ENCODE data around the gene TXNRD2.

TXNRD2 gene

DNA sequence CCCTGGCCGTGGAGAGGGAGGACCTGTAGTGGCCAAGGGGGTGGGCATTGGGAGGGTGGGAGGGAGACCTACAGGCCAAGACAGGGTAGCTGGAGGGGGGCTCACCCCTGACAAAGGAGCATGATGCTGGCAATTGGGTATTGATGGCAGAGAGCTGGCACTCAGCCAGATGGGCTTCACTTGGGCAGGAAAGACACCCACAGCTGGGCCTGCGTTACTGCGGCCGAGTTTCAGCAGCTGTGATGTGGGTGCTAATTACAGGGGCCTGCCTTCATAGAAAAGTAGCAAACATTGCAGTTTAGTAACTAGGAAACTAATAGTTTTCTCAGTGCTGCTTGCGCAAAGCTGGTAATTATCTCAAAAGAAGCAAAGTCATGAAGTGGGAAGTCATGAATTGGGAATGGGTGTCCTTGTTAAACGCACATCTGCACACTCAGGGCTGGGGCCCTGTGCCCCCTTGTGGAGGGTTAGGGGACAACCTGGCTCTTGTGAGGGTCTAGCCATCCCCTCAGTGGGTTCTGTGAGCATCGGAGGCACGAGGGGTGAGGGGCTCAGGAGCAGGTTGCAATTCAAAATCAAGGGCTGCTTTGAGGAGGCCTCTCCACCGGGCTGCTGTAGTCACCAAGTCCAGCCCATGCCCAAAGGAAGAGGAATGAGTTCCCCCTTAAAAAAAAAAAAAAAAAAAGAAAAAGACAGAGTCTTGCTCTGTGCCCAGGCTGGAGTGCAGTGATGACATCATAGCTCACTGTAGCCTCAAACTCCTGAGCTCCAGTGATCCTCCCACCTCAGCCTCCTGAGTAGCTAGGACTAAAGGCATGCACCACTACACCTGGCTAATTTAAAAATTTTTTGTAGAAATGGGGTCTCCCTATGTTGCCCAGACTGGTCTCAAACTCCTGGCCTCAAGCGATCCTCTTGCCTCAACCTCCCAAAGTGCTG lies 24.4 kb upstream of the TXNRD2 start:
- no peak overlapping the region for H3K27ac ChIP-seq
- no peaks in the 10 kb centered on the region for H3K9me3 ChIP-seq
- no peak overlapping the region for H3K4me3 ChIP-seq (ENCODE audit: low read depth in 1 of 2, low read length in 1 of 2)
- H3K27me3 ChIP-seq: no peaks in the 10 kb centered on the region
- peaks cover 0 to 5% of the 10 kb centered on the region in 2 experiments for H3K4me1 ChIP-seq (ENCODE audit: control insufficient read depth in 1 of 2, insufficient read depth in 1 of 2, low read depth in 1 of 2, low read length in 1 of 2)
- TF ChIP-seq, protein P1, sequence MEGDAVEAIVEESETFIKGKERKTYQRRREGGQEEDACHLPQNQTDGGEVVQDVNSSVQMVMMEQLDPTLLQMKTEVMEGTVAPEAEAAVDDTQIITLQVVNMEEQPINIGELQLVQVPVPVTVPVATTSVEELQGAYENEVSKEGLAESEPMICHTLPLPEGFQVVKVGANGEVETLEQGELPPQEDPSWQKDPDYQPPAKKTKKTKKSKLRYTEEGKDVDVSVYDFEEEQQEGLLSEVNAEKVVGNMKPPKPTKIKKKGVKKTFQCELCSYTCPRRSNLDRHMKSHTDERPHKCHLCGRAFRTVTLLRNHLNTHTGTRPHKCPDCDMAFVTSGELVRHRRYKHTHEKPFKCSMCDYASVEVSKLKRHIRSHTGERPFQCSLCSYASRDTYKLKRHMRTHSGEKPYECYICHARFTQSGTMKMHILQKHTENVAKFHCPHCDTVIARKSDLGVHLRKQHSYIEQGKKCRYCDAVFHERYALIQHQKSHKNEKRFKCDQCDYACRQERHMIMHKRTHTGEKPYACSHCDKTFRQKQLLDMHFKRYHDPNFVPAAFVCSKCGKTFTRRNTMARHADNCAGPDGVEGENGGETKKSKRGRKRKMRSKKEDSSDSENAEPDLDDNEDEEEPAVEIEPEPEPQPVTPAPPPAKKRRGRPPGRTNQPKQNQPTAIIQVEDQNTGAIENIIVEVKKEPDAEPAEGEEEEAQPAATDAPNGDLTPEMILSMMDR (IDR thresholded peaks at IDR 0.05): no peak
- peaks cover 47% of the 10 kb centered on the region for H3K36me3 ChIP-seq

DNA sequence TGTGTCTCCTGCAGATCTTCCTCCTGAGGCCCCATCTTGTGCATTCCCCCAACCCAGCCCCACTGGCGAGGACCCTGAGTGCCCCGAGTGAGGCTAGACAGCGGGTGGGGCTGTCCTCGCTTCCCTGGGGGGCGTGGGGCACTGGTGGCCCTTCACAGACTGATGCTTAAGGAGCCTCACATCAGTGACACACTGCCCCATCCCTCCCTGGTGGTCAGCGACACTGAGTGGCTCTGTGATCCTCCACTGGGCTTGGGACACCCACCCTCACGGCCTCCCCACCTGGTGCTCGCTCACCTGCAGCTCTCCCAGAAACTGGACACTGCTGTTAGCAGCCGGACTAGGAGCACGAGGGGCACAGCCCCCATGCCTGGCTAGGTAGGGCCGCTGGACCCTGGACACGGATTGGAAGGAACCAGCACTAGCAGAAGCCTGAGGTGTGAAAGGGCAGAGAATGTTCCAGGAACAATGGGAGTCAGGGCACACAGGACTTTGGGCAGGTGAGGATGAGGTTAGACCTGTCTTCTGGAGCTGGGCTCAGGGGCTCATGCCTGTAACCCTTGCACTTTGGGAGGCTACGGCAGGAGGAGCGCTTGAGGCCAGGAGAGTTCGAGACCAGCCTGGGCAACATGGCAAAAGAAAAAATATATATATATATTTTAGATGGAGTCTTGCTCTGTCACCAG lies 23.2 kb upstream of the TXNRD2 start:
- H3K27me3 ChIP-seq: no peaks in the 10 kb centered on the region
- H3K9me3 ChIP-seq: no peaks in the 10 kb centered on the region
- peaks cover 47% of the 10 kb centered on the region for H3K36me3 ChIP-seq
- TF ChIP-seq, protein P1 (IDR thresholded peaks at IDR 0.05): no peak
- H3K4me3 ChIP-seq (ENCODE audit: low read depth in 1 of 2, low read length in 1 of 2): no peak overlapping the region
- H3K4me1 ChIP-seq (ENCODE audit: control insufficient read depth in 1 of 2, insufficient read depth in 1 of 2, low read depth in 1 of 2, low read length in 1 of 2): no peaks in the 10 kb centered on the region
- H3K27ac ChIP-seq: no peak overlapping the region

DNA sequence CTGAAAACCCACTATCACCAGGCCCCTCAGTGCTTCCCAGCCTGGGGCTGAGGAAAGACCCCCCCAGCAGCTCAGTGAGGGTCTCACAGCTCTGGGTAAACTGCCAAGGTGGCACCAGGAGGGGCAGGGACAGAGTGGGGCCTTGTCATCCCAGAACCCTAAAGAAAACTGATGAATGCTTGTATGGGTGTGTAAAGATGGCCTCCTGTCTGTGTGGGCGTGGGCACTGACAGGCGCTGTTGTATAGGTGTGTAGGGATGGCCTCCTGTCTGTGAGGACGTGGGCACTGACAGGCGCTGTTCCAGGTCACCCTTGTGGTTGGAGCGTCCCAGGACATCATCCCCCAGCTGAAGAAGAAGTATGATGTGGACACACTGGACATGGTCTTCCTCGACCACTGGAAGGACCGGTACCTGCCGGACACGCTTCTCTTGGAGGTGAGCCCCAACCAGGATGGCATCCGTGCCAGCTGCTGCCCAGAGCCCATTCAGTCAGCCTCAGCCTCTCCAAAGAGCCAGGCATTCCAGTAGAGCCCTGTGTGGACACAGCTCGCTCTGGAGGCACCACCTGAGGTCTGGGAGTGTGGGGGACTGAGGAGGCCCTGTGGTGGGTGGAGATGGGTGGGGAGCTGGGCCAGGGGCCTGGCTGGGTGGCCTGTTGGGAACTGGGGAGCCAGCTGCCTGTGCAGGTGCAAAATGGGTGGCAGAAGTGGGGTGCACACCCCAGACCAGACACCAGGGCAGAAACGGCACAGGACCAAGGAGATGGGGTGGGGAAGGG lies 22.4 kb upstream of the TXNRD2 start:
- Histone ChIP-seq H3K9me3 (no peaks in the 10 kb centered on the region), H3K27ac (no peak overlapping the region), H3K4me1 (ENCODE audit: control insufficient read depth in 1 of 2, insufficient read depth in 1 of 2, low read depth in 1 of 2, low read length in 1 of 2) (peaks cover 0 to 3% of the 10 kb centered on the region in 2 experiments), H3K27me3 (no peaks in the 10 kb centered on the region), H3K36me3 (peaks cover 43% of the 10 kb centered on the region), H3K4me3 (ENCODE audit: low read depth in 1 of 2, low read length in 1 of 2) (no peak overlapping the region)
- TF ChIP-seq, protein P1 (IDR thresholded peaks at IDR 0.05): no peak

DNA sequence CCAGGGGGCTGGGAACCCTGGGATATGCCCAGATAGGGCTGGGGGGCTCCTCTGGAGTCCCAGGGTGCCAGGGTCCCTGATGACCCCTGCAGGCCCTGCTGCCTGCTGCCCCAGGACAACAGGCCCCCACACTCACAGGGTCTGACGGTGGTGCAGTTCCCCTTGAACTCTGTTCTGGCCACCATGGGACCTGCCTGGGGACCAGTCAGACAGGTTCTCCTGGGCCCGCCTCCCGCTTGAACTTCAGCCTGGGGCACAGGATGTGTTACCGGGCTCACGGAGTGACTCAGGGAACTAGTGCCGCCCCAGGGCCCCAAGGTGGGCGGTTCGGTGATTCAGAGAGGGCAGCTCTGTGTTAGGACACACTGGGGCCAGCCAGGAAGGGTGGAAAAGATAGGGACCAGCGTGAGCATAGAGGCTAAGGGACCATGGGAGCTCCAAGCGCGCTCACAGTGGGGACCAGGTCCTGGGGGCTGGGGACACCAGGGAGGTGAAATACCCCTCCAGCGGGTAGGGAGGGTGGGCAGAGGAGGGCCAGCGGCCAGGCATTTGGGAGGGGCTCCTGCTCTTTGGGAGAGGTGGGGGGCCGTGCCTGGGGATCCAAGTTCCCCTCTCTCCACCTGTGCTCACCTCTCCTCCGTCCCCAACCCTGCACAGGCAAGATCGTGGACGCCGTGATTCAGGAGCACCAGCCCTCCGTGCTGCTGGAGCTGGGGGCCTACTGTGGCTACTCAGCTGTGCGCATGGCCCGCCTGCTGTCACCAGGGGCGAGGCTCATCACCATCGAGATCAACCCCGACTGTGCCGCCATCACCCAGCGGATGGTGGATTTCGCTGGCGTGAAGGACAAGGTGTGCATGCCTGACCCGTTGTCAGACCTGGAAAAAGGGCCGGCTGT lies 21.5 kb upstream of the TXNRD2 start:
- TF ChIP-seq, protein P1 (IDR thresholded peaks at IDR 0.05): no peak
- Histone ChIP-seq H3K36me3 (peaks cover 34% of the 10 kb centered on the region), H3K27ac (no peak overlapping the region), H3K9me3 (no peaks in the 10 kb centered on the region), H3K4me1 (ENCODE audit: control insufficient read depth in 1 of 2, insufficient read depth in 1 of 2, low read depth in 1 of 2, low read length in 1 of 2) (peaks cover 0 to 3% of the 10 kb centered on the region in 2 experiments), H3K4me3 (ENCODE audit: low read depth in 1 of 2, low read length in 1 of 2) (no peak overlapping the region), H3K27me3 (no peaks in the 10 kb centered on the region)
